Fibroblast of peridontal ligament (primary cell): ENCODE results near the gene ANKRD11.

ENCODE experiments used
- DNase-seq: peaks from one replicate; pipeline ENCODE4 v3.0.0-alpha.2; 2010; ENCODE audit errors: extremely low read depth

Gene ANKRD11

GRCh38 chr16:89490439-89491237 is at the start of gene ANKRD11:
Gene ANKRD11, minus strand, starts transcription at chr16:89490561. Its CDS starts 173,542 bp downstream, at chr16:89317019.
- DNase-seq = peak; percentile 99

DNA sequence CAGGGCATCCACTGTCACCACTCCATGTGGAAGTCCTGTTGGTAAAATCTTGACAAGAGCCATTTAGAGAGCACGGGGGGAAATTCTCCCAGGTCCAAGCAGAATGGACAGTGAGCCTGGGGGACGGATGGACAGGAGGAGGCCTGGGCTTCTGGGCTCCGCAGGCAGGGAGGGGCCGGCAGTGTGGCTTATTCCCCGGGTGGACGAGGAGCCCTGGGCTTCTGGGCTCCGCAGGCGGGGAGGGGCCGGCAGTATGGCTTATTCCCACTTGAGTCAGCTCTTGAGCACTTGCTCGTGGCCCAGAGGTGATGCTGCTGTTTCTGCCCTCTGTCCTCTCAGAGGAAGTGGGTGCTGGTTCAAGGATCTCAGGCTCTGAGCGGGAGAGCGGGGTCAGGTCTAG is 47.9 kb upstream of the ANKRD11 start:
- DNase-seq = no peak

GRCh38 chr16:89537549-89537925 is 47.2 kb upstream of the ANKRD11 start:
- DNase-seq = no peak

GRCh38 chr16:89536886-89537548 is 46.7 kb upstream of the ANKRD11 start:
- DNase-seq = no peak

- no peak for DNase-seq
Observed at GRCh38 chr16:89536371-89536770, 46.0 kb upstream of the ANKRD11 start.

DNA sequence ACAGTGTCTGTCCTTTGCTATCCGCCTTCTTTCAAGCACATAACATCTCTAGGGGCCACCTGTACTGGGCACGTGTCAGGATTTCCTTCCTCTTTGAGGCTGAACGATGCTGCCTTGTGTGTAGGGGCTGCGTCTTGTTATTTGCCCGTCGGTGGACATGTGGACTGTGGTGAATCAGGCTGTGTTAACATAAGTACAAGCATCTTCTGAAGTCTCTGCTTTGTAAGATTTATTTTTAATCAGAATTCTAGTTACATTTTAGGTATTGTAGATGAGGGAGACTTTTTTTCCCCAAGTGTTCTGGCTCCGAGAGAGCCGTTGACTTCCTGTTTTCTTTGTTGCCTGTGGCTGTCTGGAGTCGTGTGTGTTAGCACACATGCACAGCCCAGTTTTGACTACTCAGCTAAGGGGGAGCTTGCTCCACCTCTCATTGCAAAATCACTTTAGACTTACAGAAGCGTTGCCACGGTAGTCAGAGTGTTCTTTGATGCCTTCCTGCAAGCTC is 43.9 kb upstream of the ANKRD11 start:
- DNase-seq = peak; percentile 3

- DNase-seq = no peak
Observed at GRCh38 chr16:89531821-89532526, 41.6 kb upstream of the ANKRD11 start.

DNA sequence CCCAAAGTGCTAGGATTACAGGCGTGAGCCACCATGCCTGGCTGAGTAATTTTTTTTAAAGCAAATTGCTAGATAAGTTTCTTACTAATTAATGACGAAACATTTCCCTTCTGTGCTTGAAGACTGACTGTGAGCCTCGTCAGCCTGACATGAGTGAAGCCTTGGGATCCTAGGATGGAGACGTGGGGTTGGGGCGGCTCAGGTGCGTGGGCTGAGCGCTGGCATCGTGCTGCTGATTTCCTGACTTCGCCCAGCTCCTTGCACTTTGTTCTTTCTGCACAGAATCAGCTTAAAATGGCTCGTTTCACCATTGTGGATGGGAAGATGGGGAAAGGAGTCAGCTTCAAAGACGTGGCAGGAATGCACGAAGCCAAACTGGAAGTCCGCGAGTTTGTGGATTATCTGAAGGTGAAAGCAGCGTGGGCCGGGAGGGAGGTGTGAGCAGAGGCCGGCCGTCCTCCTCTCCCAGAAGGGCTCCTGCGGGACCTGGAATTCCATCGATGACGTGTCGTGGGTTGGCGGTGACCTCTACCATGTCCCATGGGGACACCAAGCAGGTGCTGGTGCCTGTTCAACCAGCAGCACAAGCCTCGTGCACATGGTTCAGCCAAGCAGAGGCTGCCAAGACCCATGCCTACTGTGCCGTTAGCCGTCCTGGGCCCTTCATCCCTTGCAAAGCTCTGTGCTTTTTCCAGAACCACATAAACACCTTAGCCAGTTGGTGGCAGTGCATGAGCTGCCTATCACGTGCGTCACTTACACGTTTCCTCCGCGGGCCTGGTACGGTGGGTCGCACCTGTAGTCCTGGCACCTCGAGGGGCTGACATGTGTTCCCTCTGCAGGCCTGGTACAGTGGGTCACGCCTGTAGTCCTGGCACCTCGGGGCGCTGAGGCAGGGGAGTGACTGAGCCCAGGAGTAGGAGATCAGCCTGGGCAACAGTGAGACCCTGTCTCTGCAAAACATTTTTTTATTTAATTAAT is 40.3 kb upstream of the ANKRD11 start:
- DNase-seq = no peak

- no peak for DNase-seq
Observed at GRCh38 chr16:89529097-89529496, 38.7 kb upstream of the ANKRD11 start.

- no peak for DNase-seq
Observed at GRCh38 chr16:89525146-89525913, 35.0 kb upstream of the ANKRD11 start.

DNA sequence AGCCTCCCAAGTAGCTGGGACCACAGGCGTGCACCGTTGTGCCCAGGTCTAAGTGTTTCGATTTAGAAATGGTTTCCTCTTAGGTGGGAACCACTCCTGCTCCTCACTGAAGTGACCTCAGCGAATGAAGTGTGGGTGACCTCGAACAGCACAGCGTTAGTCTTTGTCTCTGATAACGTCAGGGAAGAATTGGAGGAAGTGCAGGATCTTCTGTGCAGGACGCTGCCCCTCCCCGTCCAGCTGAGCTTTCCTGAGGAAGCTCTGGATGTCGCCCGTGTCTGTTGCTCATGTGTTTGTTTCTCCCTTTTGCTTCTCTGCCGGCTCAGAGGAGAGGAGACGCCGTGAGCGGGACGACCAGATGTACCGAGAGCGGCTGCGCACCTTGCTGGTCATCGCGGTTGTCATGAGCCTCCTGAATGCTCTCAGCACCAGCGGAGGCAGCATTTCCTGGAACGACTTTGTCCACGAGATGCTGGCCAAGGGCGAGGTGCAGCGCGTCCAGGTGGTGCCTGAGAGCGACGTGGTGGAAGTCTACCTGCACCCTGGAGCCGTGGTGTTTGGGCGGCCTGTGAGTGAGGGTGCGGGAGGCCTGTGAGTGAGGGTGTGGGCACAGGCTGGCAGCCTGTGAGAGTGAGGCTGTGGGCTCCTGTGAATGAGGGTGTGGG is 33.5 kb upstream of the ANKRD11 start:
- DNase-seq = no peak

- DNase-seq = no peak
Observed at GRCh38 chr16:89522287-89522686, 31.9 kb upstream of the ANKRD11 start.

DNA sequence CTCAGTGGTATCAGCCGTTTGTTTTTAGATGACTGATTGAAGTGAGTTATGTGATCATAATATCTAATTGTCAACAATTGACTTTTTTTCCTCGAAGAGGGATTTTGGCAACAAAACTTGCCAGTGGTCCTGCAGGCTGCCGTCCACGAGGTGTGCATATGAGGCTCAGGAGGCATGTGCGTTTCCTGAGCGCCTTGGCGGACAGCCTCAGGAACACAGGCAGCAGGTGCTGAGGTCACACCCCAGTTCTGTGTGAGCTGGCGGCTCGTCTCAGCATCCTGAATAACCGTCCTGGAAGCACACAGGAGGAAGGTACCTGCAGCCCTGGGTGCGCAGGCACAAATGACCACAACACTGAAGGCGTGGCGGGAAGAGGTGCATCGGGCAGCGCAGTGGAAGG is 29.5 kb upstream of the ANKRD11 start:
- DNase-seq = no peak

- DNase-seq = no peak
Observed at GRCh38 chr16:89517128-89517527, 26.8 kb upstream of the ANKRD11 start.

DNA sequence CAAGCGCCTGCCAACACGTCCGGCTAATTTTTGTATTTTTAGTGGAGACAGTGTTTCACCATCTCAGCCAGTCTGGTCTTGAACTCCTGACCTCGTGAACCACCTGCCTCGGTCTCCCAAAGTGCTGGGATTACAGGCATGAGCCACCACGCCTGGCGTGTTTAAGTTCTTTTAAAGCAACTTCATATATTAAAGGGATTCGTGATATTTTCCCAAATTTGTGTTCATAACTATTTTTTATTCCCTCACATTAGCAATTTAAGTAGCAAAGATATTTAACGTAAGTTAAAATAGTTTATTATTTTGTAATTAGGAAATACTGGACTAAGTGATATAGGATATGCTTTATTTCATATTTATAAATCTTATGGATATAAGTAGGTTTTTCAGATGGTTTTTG is 22.1 kb upstream of the ANKRD11 start:
- no peak for DNase-seq

DNA sequence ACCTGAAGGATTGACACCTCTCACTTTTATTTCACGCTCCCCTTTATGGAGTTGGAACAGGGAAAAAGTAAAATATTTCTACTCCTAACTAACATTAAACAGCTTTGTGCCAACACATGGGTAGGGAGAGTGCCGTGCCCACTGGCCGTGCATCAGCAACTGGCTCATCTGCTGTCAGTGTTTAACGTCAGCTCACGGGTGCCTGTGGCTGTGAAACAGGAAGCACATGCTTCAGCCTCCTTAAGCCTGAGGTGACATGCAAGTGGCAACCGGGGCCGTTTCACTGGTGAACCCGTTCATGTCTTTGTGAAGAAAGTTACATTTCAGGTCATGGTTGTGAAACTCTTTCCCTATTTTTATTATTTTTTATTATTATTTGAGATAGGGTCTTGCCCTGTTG is 21.0 kb upstream of the ANKRD11 start:
- no peak for DNase-seq

- no peak for DNase-seq
Observed at GRCh38 chr16:89510526-89510925, 20.2 kb upstream of the ANKRD11 start.

GRCh38 chr16:89507834-89508590 is 17.7 kb upstream of the ANKRD11 start, which contains the start of gene SPG7:
Gene SPG7, plus strand, starts transcription at chr16:89508403. Its CDS starts 15 bp downstream, at chr16:89508418.
- peak; percentile 77 for DNase-seq

DNA sequence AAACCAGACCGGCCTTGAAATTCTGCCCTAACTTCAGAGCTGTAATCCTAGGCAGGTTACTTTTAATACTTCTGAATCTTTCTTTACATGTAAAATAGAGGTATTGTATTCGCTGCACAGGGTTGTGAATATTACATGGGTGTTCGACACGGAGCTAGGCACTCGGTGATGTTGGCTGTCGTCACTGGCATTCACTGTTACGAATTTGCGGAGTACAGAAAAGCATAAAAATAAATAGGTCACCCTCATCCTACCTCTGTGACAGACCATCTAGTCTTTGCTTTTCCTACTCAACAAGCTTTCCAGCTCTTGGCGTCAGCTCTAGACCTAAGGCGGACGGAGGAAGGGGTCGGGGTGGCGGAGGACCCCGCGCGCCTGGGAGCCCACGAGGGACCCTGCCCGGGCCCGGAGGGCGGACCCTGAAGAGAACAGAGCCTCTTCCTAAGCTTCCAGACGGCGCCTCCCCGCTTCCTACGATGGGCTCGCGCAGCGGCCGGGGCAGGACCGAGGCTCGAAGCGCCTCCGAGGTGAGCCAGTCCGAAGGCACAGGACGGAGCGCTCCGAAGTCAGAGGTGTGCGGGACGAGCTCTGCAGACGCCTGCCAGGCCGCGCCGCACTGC is 17.0 kb upstream of the ANKRD11 start:
- peak; percentile 23 for DNase-seq
